Measurements from ENCODE around the gene KANSL1L. TPM values are rescaled to one million over a fixed set of nuclear protein-coding genes. Genes with fewer than 3 reads are reported as not detected.
A peak's percentile ranks its signal among the peaks of the same experiment; 100 is the strongest.

The KANSL1L gene
- total RNA-seq, 1 donor from 2014 or later = 34.4 TPM

GRCh38 chr2:210159059-210159458, 12.2 kb downstream of the KANSL1L start:
- H3K4me3 ChIP-seq = no peak overlapping the region
- intact Hi-C loops (cut with DNase I) = no loop called here
- no peaks in the 10 kb centered on the region for H3K27me3 ChIP-seq (ENCODE audit: low read depth)
- no peak for TF ChIP-seq CTCF (IDR thresholded peaks at IDR 0.05)
- DNase-seq (no peak), ATAC-seq (peak in 1 of 2 donors; percentile 16)
- no peaks in the 10 kb centered on the region for H3K9me3 ChIP-seq
- H3K27ac ChIP-seq = no peak overlapping the region
- H3K36me3 ChIP-seq = peaks cover 14% of the 10 kb centered on the region
- peaks cover 8% of the 10 kb centered on the region for H3K4me1 ChIP-seq

- H3K27me3 ChIP-seq (ENCODE audit: low read depth) = no peaks in the 10 kb centered on the region
- ATAC-seq (no peak), DNase-seq (no peak)
- H3K4me3 ChIP-seq = no peak overlapping the region
- no peaks in the 10 kb centered on the region for H3K9me3 ChIP-seq
- peaks cover 22% of the 10 kb centered on the region for H3K36me3 ChIP-seq
- peaks cover 8% of the 10 kb centered on the region for H3K4me1 ChIP-seq
- H3K27ac ChIP-seq = no peak overlapping the region
- intact Hi-C loops (cut with DNase I) = no loop called here
- TF ChIP-seq CTCF (IDR thresholded peaks at IDR 0.05) = no peak
Measured at GRCh38 chr2:210158236-210158635, 13.0 kb downstream of the KANSL1L start.

- no peak for ATAC-seq
- Histone ChIP-seq H3K4me3 (no peak overlapping the region), H3K4me1 (peaks cover 4% of the 10 kb centered on the region), H3K9me3 (no peaks in the 10 kb centered on the region), H3K27me3 (ENCODE audit: low read depth) (no peaks in the 10 kb centered on the region), H3K27ac (no peak overlapping the region), H3K36me3 (peaks cover 27% of the 10 kb centered on the region)
- no peak for DNase-seq
- no peak for TF ChIP-seq CTCF (IDR thresholded peaks at IDR 0.05)
- intact Hi-C loops (cut with DNase I) = no loop called here
Measured at GRCh38 chr2:210157526-210157925, 13.7 kb downstream of the KANSL1L start.

GRCh38 chr2:210147614-210148013, 23.6 kb downstream of the KANSL1L start:
- intact Hi-C loops (cut with DNase I) = no loop called here
- no peak overlapping the region for H3K27ac ChIP-seq
- ATAC-seq = no peak
- no peak for DNase-seq
- H3K9me3 ChIP-seq = no peaks in the 10 kb centered on the region
- H3K36me3 ChIP-seq = peaks cover 37% of the 10 kb centered on the region
- no peaks in the 10 kb centered on the region for H3K4me1 ChIP-seq
- TF ChIP-seq CTCF (IDR thresholded peaks at IDR 0.05) = no peak
- no peak overlapping the region for H3K4me3 ChIP-seq
- no peaks in the 10 kb centered on the region for H3K27me3 ChIP-seq (ENCODE audit: low read depth)

GRCh38 chr2:210132239-210132638, 39.0 kb downstream of the KANSL1L start:
- Histone ChIP-seq H3K4me3 (no peak overlapping the region), H3K27ac (no peak overlapping the region), H3K36me3 (peaks cover 13% of the 10 kb centered on the region), H3K27me3 (ENCODE audit: low read depth) (no peaks in the 10 kb centered on the region), H3K9me3 (no peaks in the 10 kb centered on the region), H3K4me1 (no peaks in the 10 kb centered on the region)
- ATAC-seq = no peak
- DNase-seq = no peak
- no peak for TF ChIP-seq CTCF (IDR thresholded peaks at IDR 0.05)
- intact Hi-C loops (cut with DNase I) = no loop called here

GRCh38 chr2:210128961-210129360, 42.2 kb downstream of the KANSL1L start:
- Histone ChIP-seq H3K4me1 (no peaks in the 10 kb centered on the region), H3K27me3 (ENCODE audit: low read depth) (no peaks in the 10 kb centered on the region), H3K36me3 (peaks cover 13% of the 10 kb centered on the region), H3K4me3 (no peak overlapping the region), H3K27ac (no peak overlapping the region), H3K9me3 (peaks cover 18% of the 10 kb centered on the region)
- DNase-seq (no peak), ATAC-seq (no peak)
- intact Hi-C loops (cut with DNase I) = no loop called here
- TF ChIP-seq CTCF (IDR thresholded peaks at IDR 0.05) = no peak

Data from lower lobe of right lung (tissue), 2 donors.